KMS-11 (cell line): ENCODE results near the gene ARHGAP24.

Source experiments
- H2AFZ ChIP-seq: fragments of 200-600 bp; sonication (generic); 2 replicates; pipeline ENCODE4 v1.6.1; 2016; ENCODE audit warnings: antibody characterized with exemption, mixed run types, low read depth
- H3K27ac ChIP-seq: fragments of 200-600 bp; sonication (generic); 2 replicates; pipeline ENCODE4 v1.6.1; 2016; ENCODE audit warnings: mild to moderate bottlenecking, mixed run types
- H3K27me3 ChIP-seq: fragments of 200-600 bp; sonication (generic); 2 replicates; pipeline ENCODE4 v1.6.1; 2017; ENCODE audit warnings: mild to moderate bottlenecking, low read depth, mixed run types, moderate library complexity; ENCODE audit not compliant: insufficient read depth
- H3K36me3 ChIP-seq: fragments of 200-600 bp; sonication (generic); 2 replicates; pipeline ENCODE4 v1.6.1; 2017; ENCODE audit warnings: mild to moderate bottlenecking, mixed run types; ENCODE audit not compliant: insufficient read depth
- H3K4me1 ChIP-seq: fragments of 200-600 bp; sonication (generic); 2 replicates; pipeline ENCODE4 v1.6.1; 2016; ENCODE audit warnings: mild to moderate bottlenecking, low read depth, mixed run types; ENCODE audit not compliant: poor library complexity, severe bottlenecking
- H3K4me2 ChIP-seq: fragments of 200-600 bp; sonication (generic); 2 replicates; pipeline ENCODE4 v1.7.0; 2016; ENCODE audit warnings: mild to moderate bottlenecking, mixed run types
- H3K4me3 ChIP-seq: fragments of 200-600 bp; sonication (generic); IDR thresholded peaks from 2 replicates; pipeline ENCODE4 v1.6.1; 2017; ENCODE audit warnings: low read depth, low read length, mixed read lengths; ENCODE audit not compliant: insufficient read depth
- H3K79me2 ChIP-seq: fragments of 200-600 bp; sonication (generic); 2 replicates; pipeline ENCODE4 v1.6.1; 2016; ENCODE audit warnings: low read depth, mixed run types; ENCODE audit not compliant: insufficient read depth
- H3K9ac ChIP-seq: fragments of 200-600 bp; sonication (generic); 2 replicates; pipeline ENCODE4 v1.6.1; 2016; ENCODE audit warnings: mild to moderate bottlenecking, mixed run types
- H4K20me1 ChIP-seq: fragments of 200-600 bp; sonication (generic); 2 replicates; pipeline ENCODE4 v1.6.1; 2016; ENCODE audit warnings: mild to moderate bottlenecking, mixed run types; ENCODE audit not compliant: insufficient read depth
- CTCF ChIP-seq: fragments of 200-600 bp; sonication (generic); conservative IDR thresholded peaks from 2 replicates; pipeline ENCODE4 v1.6.1; 2017; ENCODE audit warnings: low read depth, mild to moderate bottlenecking, antibody characterized with exemption, low read length, moderate library complexity, mixed read lengths

Gene ARHGAP24

GRCh38 chr4:85939595-85939994, 464.6 kb downstream of the ARHGAP24 start:
- Histone ChIP-seq H3K79me2 (no peaks in the 10 kb centered on the region), H3K4me2 (no peak overlapping the region), H2AFZ (no peak overlapping the region)

GRCh38 chr4:85940151-85940550, 465.2 kb downstream of the ARHGAP24 start:
- Histone ChIP-seq H3K36me3 (no peaks in the 10 kb centered on the region), H3K4me2 (no peak overlapping the region), H3K4me3 (no peak overlapping the region), H3K27me3 (no peaks in the 10 kb centered on the region), H3K4me1 (no peaks in the 10 kb centered on the region), H3K79me2 (no peaks in the 10 kb centered on the region), H2AFZ (no peak overlapping the region), H3K9ac (no peak overlapping the region), H3K27ac (no peak overlapping the region), H4K20me1 (no peaks in the 10 kb centered on the region)
- no peak for TF ChIP-seq CTCF

More at GRCh38 chr4:85939595-85939994, 464.6 kb downstream of the ARHGAP24 start:
- H3K4me1 ChIP-seq: no peaks in the 10 kb centered on the region
- TF ChIP-seq CTCF: no peak
- no peaks in the 10 kb centered on the region for H3K36me3 ChIP-seq
- H4K20me1 ChIP-seq: no peaks in the 10 kb centered on the region
- no peak overlapping the region for H3K4me3 ChIP-seq
- H3K27me3 ChIP-seq: no peaks in the 10 kb centered on the region
- no peak overlapping the region for H3K9ac ChIP-seq
- no peak overlapping the region for H3K27ac ChIP-seq

GRCh38 chr4:85942107-85942506, 467.2 kb downstream of the ARHGAP24 start:
- Histone ChIP-seq H3K36me3 (no peaks in the 10 kb centered on the region), H3K27ac (no peak overlapping the region), H3K27me3 (no peaks in the 10 kb centered on the region), H3K9ac (no peak overlapping the region), H3K4me3 (no peak overlapping the region), H3K4me1 (no peaks in the 10 kb centered on the region), H3K4me2 (no peak overlapping the region), H3K79me2 (no peaks in the 10 kb centered on the region), H4K20me1 (no peaks in the 10 kb centered on the region), H2AFZ (no peak overlapping the region)
- TF ChIP-seq CTCF: no peak

GRCh38 chr4:85946821-85947220, 471.9 kb downstream of the ARHGAP24 start:
- no peak overlapping the region for H2AFZ ChIP-seq

More at GRCh38 chr4:85946821-85947220, 471.9 kb downstream of the ARHGAP24 start:
- Histone ChIP-seq H3K27ac (no peak overlapping the region), H3K36me3 (no peaks in the 10 kb centered on the region), H3K4me2 (no peak overlapping the region), H3K4me1 (no peaks in the 10 kb centered on the region), H3K27me3 (no peaks in the 10 kb centered on the region), H4K20me1 (no peaks in the 10 kb centered on the region), H3K4me3 (no peak overlapping the region), H3K9ac (no peak overlapping the region), H3K79me2 (no peaks in the 10 kb centered on the region)
- no peak for TF ChIP-seq CTCF
